HL-60 (cell line): ENCODE measurements around the gene HMGA1.

Experiments used
- DNase-seq, 2 experiments: peaks; one replicate each; pipeline ENCODE4 v3.0.0-alpha.2; 2010 to 2020; ENCODE audit warnings: low read depth in 1 of 2, low spot score in 1 of 2
- H3K27ac ChIP-seq: fragments of 250-450 bp; sonication (Bioruptor Pico); replicated peaks from 2 replicates; pipeline ENCODE4 v1.5.1; 2020; ENCODE audit warnings: mild to moderate bottlenecking, moderate library complexity
- H3K27me3 ChIP-seq: fragments of 250-450 bp; sonication (Bioruptor Pico); 2 replicates; pipeline ENCODE4 v1.5.1; 2021; ENCODE audit warnings: mild to moderate bottlenecking, moderate library complexity; ENCODE audit not compliant: insufficient read depth, poor library complexity, severe bottlenecking
- H3K4me3 ChIP-seq: replicated peaks from 2 replicates; pipeline ENCODE4 v1.5.1; 2011; ENCODE audit warnings: mild to moderate bottlenecking, control low read depth, low read length; ENCODE audit not compliant: insufficient read depth
- GABPA ChIP-seq: IDR thresholded peaks from 2 replicates; pipeline ENCODE4 v1.6.1; 2012; ENCODE audit warnings: low read depth
- POLR2AphosphoS5 ChIP-seq: IDR thresholded peaks from 2 replicates; pipeline ENCODE4 v1.6.1; 2012; ENCODE audit warnings: low read depth
- SPI1 ChIP-seq: IDR thresholded peaks from 2 replicates; pipeline ENCODE4 v1.6.1; 2012; ENCODE audit warnings: low read depth, mild to moderate bottlenecking, borderline replicate concordance
- TF ChIP-seq, protein P1 (sequence below): IDR thresholded peaks from 2 replicates; pipeline ENCODE4 v1.6.1; 2012; ENCODE audit warnings: low read depth; ENCODE audit not compliant: insufficient replicate concordance
- TF ChIP-seq, protein P2 (sequence below): IDR thresholded peaks from one replicate; pipeline ENCODE4 v1.5.1; 2011; ENCODE audit warnings: low read length, control low read depth, inconsistent platforms; ENCODE audit not compliant: insufficient read depth

HMGA1 gene

DNA sequence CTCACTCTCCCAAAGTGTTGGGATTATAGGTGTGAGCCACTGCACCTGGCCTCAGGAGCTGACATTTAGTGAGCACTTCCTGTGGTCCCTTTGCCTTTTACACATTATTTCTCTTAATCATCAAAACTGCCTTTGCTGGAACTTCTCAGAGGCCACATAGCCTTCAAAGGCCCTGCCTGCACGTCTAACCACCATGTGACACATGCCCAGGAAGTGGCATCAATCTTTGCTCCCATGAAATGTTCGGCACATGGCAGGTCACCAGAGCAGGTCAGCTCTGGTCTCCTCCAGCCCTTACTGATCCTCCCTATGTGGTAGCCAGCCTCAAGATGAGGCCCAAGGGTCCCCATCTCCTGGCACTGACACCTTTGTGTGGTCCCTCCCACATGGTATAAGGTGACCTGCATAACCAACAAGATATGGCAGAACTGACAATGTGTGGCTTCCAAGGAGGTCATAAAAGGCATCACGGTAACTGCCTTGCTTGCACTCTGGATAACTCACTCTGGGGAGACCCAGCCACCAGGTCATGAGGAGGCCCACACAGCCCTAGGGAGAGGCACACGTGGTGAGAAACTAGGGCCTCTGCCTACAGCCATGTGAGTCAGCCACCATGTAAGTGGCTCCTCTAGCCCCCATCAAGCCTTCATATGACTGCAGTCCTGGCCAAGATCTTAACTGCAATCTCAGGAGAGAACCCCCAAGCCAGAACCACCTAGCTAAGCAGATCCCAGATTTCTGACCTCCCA, 28.8 kb upstream of the HMGA1 start:
- Histone ChIP-seq H3K27me3 (no peaks in the 10 kb centered on the region), H3K27ac (no peak overlapping the region), H3K4me3 (no peak overlapping the region)
- TF ChIP-seq POLR2AphosphoS5: no peak
- TF ChIP-seq GABPA: no peak
- TF ChIP-seq SPI1: no peak
- TF ChIP-seq, protein P1, sequence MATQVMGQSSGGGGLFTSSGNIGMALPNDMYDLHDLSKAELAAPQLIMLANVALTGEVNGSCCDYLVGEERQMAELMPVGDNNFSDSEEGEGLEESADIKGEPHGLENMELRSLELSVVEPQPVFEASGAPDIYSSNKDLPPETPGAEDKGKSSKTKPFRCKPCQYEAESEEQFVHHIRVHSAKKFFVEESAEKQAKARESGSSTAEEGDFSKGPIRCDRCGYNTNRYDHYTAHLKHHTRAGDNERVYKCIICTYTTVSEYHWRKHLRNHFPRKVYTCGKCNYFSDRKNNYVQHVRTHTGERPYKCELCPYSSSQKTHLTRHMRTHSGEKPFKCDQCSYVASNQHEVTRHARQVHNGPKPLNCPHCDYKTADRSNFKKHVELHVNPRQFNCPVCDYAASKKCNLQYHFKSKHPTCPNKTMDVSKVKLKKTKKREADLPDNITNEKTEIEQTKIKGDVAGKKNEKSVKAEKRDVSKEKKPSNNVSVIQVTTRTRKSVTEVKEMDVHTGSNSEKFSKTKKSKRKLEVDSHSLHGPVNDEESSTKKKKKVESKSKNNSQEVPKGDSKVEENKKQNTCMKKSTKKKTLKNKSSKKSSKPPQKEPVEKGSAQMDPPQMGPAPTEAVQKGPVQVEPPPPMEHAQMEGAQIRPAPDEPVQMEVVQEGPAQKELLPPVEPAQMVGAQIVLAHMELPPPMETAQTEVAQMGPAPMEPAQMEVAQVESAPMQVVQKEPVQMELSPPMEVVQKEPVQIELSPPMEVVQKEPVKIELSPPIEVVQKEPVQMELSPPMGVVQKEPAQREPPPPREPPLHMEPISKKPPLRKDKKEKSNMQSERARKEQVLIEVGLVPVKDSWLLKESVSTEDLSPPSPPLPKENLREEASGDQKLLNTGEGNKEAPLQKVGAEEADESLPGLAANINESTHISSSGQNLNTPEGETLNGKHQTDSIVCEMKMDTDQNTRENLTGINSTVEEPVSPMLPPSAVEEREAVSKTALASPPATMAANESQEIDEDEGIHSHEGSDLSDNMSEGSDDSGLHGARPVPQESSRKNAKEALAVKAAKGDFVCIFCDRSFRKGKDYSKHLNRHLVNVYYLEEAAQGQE: no peak
- TF ChIP-seq, protein P2, sequence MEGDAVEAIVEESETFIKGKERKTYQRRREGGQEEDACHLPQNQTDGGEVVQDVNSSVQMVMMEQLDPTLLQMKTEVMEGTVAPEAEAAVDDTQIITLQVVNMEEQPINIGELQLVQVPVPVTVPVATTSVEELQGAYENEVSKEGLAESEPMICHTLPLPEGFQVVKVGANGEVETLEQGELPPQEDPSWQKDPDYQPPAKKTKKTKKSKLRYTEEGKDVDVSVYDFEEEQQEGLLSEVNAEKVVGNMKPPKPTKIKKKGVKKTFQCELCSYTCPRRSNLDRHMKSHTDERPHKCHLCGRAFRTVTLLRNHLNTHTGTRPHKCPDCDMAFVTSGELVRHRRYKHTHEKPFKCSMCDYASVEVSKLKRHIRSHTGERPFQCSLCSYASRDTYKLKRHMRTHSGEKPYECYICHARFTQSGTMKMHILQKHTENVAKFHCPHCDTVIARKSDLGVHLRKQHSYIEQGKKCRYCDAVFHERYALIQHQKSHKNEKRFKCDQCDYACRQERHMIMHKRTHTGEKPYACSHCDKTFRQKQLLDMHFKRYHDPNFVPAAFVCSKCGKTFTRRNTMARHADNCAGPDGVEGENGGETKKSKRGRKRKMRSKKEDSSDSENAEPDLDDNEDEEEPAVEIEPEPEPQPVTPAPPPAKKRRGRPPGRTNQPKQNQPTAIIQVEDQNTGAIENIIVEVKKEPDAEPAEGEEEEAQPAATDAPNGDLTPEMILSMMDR: no peak
- no peak for DNase-seq

DNA sequence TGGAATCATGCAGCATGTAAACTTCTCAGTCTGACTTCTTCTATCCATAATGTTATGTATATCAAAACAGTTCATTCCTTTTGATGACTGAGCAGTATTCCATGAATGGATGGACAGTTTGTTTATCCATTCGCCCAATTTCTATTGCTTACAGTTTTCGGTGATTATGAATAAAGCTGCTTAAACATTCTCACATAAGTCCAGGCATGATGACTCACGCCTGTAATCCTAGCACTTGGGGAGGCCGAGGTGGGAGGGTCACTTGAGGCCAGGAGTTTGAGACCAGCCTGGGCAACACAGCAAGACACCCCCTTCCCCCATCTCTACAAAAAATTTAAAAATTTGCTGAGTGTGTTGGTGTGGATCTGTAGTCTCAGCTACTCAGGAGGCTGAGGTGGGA, 22.9 kb upstream of the HMGA1 start:
- TF ChIP-seq GABPA (no peak), SPI1 (no peak), POLR2AphosphoS5 (no peak)
- TF ChIP-seq, protein P2: no peak
- TF ChIP-seq, protein P1: no peak
- H3K27me3 ChIP-seq: no peaks in the 10 kb centered on the region
- DNase-seq: no peak
- H3K27ac ChIP-seq: no peak overlapping the region
- H3K4me3 ChIP-seq: no peak overlapping the region

DNA sequence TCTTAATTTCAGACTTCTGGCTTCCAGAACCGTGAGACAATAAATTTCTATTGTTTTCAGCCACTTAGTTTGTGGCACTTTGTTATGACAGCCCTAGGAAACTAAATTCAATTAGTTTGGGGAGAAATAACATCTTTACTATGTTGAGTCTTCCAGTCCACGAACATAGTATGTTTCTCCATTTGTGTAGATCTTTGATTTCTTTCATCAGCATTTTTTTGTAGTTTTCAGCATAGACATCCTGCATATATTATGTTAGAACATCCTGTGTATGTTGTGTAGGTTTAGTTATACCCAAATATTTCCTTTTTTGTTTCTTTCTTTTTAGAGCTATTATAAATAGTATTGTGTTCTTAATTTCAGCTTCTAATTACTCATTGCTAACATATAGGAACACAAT, 18.0 kb upstream of the HMGA1 start:
- DNase-seq: no peak
- H3K27ac ChIP-seq: no peak overlapping the region
- H3K27me3 ChIP-seq: no peaks in the 10 kb centered on the region
- no peak overlapping the region for H3K4me3 ChIP-seq
- TF ChIP-seq, protein P1: no peak
- TF ChIP-seq GABPA (no peak), POLR2AphosphoS5 (no peak), SPI1 (no peak)
- TF ChIP-seq, protein P2: no peak
